HT1080 (cell line): ENCODE measurements around the gene THEMIS. TPM values are rescaled to one million over a fixed set of nuclear protein-coding genes. Genes with fewer than 3 reads are reported as not detected.
A peak's percentile ranks its signal among the peaks of the same experiment; 100 is the strongest.
"Not testable (repeated sequence)": the region's sequence is repeated elsewhere in the genome, so short reads cannot be mapped to it uniquely, and the experiment has no call there.

Experiments
- DNase-seq: peaks from one replicate; pipeline ENCODE4 v3.0.0-alpha.2; 2015; ENCODE audit warnings: low read depth
- polyA plus RNA-seq, 2 experiments: library from polyadenylated mRNA; depleted of rRNA; stranded (reverse); fragments of >200 nt; gene quantifications; 2 replicates each; pipeline ENCODE4 v1.2.3, GENCODE V29; 2015
- total RNA-seq: library from RNA; depleted of rRNA; stranded (reverse); fragments of >200 nt; shearing (Covaris generic); gene quantifications from 2 replicates; pipeline ENCODE4 v1.2.3, GENCODE V29; 2014; rRNA removed

THEMIS gene, protein sequence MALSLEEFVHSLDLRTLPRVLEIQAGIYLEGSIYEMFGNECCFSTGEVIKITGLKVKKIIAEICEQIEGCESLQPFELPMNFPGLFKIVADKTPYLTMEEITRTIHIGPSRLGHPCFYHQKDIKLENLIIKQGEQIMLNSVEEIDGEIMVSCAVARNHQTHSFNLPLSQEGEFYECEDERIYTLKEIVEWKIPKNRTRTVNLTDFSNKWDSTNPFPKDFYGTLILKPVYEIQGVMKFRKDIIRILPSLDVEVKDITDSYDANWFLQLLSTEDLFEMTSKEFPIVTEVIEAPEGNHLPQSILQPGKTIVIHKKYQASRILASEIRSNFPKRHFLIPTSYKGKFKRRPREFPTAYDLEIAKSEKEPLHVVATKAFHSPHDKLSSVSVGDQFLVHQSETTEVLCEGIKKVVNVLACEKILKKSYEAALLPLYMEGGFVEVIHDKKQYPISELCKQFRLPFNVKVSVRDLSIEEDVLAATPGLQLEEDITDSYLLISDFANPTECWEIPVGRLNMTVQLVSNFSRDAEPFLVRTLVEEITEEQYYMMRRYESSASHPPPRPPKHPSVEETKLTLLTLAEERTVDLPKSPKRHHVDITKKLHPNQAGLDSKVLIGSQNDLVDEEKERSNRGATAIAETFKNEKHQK
- total RNA-seq, result not detected in 2 replicates
- not detected in 2 replicates for polyA plus RNA-seq (2015; cell fraction: cytosol; rRNA removed)
- polyA plus RNA-seq (2015; cell fraction: nucleus; rRNA removed), result not detected in 2 replicates

DNA sequence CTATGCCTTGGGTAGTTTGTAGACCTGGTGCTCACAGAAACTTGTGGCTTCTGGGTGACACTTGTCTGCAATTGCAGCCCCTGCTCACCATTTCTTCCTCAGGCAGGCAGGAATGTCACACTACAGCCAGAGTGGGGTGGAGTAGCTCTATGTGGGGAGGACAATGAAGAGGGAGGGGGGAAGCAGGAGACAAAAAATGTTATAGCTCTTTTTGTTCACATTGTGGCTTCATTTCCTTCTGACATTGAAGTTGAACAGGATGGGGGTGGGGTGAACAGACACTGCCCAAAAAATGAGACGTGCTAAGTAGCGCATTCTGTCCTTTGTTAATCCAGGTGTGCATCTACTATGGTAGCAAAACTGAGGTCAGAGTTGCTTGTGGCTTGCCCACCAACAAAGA, at the start of gene THEMIS:
Gene THEMIS, minus strand, starts transcription at position 124 of the 400 bp plus-strand sequence. CDS start 126 bp downstream, outside the sequence.
- no peak for DNase-seq

DNA sequence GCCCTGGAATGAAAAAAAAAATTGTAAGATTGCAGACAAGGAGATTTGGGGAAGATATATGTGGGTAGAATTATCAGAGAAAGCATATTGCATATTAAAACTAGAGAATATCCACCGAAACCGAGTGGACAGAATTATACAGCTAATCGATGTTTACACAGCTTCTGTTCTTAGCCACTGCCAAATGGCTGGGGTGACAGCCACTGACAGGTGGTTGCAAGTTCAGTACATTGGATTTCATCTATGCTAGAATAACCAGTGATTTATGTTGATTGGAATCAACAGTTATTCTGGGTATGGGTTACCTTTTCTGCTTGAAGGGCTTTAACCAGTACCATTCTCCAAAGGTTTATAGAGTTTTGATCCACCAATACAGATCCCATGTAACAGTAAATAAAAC, 48.4 kb upstream of the THEMIS start:
- DNase-seq, result no peak

DNA sequence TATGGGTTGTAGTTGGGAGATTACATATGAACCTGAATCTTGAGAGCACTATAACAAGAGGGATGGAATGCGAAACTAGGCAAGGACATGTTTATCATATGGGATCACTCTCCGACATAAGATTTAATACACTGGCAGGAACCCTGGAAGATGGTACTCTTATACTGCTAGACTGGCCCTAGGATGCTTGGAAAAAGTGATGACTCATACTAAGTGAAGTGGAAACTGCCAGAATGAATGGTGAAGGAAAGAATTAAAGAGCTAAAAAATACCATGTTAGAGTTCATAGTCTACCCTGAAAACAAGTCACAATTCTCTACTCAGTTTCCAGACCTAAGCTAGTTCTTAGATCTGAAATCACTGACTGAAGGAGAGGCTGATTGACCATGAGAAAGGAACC, 45.5 kb upstream of the THEMIS start:
- DNase-seq, result peak; percentile 11

DNA sequence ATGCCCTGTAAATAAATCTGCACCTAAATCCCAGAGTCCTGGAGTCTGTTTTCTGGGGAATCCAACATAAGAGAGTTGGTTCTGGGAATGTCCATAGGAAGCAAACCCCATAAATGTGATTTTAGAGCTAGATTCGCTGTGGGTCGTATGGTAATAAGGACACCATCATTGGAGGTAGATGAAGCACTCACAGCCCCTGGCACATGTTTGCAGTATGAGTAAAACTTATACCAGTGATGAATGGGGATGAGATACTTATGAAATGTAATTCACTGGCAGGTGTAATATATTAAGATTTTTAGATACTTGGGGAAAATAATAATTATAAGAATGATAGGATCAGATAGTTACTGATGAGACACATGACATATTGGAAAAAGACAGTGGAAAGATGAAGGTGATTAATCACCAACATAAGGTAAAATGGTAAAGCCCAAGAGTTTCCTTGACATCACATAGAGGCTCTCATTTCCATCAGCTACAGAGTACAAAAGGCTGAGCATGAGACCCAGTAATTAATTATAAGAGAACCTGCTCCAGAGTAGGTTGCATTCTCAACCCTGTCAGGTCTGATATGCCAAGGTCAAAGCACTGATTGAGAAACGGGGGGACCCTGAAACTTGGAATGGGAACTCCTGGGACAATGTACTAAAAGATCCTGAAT, 44.7 kb upstream of the THEMIS start:
- no peak for DNase-seq

DNA sequence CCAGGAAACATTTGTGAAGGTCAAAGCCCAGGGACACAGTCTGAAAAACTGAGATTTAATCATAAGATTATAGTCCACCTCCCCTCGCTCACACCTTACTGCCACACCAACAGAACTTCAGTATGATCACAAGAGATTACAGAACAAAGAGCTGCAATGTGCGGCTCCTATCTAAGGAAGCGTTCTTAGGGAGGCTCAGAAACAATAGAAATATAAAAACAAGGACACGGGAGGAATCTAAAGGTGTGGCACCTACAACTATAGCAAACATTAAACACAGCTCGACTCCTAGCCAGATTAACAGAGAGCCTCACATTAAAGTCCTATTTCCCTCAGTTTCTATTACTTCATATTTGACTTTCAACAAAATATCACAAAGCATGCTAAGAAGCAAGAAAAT, 40.4 kb upstream of the THEMIS start:
- no peak for DNase-seq

DNA sequence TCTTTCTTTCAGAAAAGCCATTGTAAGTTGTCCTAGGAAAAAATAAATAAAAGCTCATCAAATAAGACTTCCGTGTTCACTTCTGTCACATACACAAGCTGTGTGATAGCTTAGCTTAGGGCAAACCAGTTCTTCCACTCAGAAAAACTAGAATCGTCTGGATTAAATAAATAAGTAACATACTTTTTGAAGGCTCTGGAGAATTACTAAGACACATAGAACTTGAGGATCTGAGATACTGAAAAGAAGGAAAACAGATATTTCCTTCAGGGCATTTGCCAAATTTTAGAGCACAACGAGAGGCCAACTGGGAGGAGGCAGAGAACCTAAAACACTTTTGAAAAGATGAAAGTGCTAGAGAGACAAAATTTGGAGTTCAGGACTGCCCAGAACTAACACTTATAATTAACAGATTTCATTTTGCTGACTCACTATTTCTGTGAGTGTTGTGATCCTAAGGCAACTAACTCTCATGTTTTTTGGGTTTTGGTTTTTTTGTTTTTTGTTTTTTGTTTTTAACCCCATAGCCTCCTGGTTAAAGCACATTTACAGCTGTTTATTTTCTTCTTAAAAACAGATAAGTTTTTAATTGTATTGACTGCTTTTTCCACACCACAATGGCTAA, 38.7 kb upstream of the THEMIS start:
- DNase-seq, result no peak

DNA sequence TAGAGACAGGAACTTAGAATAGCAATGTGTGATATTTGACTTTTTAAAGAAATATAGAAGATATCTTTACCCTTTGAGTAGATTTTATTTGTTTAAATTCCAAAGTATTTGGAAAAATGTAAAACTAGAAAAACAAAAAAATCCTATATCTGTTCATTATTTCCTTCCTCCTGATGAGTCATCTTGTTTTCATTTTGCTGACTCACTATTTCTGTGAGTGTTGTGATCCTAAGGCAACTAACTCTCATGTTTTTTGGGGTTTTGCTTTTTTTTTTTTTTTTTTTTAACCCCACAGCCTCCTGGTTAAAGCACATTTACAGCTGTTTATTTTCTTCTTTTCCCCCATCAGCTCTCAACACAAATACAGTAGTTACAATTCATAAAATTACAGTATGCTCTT, 37.8 kb upstream of the THEMIS start:
- peak; percentile 65 for DNase-seq

DNA sequence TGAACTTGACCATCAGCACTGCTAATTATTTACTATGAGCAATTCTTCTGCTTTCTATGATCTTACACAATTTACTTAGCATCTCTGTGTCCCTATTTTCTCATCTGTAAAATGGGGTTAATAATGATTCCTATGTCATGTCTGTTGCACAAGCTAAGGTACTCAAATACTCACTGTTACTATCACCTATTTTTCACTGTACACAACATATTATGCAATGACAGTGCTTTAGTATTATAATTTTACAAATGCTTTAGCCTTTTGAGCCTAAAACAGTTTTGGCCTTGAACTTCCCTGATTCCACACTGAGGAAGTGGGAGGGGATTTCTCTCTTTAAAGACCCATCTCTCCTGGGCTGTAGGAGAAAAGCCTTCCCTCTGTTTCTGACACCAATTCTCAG, 36.9 kb upstream of the THEMIS start:
- DNase-seq, result no peak

DNA sequence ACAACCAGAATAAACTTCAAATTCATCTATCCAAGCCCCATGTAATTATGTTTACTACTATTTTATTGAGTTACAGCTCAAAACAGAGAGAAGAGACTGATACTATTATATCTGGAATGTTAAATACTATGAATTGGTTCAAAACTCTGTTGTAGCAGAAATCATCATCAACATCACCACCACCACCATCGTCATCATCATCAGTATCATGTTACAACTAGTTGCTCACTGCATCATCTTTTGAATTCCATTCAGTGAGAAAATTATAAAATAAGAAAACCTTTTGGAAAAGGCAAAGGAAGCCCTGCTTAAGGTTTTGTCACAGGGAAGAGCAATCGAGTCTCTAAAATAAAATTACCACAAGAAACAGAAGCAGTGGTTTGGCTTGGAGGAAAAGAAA, 36.2 kb upstream of the THEMIS start:
- no peak for DNase-seq

DNA sequence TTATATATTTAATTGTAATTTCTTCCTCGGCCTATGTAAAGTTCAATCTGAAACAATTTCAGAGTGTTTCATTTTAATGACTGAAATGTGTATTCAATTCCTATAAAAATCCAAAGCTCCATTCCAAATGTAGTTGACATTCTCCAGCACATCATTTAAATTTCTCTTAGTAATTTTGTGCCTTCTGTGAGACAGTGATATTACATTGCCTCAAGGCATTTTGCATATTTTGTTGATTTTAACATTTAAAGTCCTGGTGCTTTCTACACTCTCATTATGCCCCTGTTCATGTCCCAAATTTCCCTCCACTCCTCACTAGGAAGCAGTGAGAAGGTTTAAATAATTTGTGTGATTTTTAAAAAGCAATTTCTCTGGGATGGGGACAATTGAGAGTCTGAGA, 34.1 kb upstream of the THEMIS start:
- no peak for DNase-seq

DNA sequence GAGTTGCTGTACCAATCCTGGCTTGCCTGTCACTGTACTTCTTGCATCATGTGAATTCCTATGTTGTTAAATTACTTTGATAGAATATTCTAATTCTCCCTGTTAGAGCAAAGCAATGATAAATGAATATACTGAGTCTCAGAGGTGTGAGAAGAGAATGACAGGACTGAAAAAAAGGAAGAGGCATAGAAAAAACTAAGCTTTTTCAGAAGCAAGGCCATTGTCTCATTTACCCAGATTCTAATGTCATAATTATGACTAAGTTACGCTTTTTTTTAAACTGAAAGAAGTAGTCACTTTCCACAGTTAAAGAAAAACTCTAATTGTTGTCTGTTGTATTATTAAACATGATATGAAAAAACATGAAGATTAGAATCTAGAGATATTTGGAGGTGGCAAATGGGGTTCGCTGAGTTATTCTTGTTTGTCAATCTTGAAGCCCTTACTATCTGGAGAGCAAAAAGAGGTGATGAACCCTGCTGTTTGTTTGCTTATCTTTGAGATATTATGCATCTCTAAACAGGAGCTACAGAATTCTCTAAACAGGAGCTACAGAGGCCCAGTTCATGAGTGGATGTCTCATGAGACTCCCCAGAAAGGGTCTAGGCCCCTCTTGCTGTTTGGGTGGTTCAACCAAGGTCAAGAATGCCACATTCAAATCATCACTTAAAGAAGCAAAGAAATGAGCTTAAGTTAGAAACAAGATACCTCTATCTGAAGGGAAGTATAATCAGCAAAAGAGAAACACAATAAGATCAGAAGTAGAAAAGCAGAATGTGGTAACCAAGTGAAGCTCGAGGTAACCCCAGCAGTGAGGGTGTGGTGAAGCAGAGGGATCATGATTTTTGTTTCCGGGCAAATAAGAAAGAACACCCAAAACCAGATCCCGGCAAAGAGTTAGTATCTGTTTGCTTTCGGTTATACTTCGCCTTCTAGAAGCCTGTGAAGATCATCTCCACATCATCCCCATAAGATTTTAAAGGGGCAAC, 33.3 kb upstream of the THEMIS start:
- DNase-seq, result no peak

DNA sequence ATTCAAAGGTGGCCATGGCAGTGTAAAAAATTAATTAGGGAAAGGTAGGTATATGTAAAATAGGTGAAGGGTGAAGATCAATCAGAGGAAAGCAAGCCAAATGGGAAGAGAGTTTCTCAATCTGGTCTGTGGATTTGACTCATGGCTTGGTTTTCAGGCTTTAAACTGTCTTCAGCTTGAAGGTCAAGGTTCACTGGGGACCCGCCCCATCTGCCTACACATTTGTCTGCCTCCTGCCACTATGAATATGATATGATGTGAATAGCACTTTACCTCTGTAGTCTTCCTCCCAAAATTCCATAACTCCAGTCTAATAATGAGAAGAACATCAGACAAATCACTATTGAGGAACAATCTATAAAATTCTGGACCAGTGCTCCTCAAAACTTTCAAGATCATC, 32.3 kb upstream of the THEMIS start:
- DNase-seq, result no peak

DNA sequence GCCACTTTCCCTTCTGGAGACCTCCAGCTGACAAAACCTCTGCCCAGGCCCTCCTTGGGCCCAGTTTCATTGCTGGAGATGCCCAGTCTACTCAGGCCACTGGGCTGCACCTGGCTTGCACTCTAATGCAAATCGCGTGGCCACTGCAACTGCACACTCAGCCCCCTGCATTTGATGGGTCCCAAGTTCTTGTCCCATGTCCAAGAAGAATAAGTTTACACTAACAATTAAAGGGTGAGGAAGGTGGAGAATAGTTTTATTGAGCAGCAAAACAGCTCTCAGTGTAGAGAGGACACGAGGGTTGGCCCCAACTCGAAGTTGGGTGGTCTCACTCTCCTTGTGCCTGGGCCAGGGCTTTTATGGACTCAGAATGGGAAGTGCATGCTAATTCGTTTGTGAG, 31.9 kb upstream of the THEMIS start:
- no peak for DNase-seq

DNA sequence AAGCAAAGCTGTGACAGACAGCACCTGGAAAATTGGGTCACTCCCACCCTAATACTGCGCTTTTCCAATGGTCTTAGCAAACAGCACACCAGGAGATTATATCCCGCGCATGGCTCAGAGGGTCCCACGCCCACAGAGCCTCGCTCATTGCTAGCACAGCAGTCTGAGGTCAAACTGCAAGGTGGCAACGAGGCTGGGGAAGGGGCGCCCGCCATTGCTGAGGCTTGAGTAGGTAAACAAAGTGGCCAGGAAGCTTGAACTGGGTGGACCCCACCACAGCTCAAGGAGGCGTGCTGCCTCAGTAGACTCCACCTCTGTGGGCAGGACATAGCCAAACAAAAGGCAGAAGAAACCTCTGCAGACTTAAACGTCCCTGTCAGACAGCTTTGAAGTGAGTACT, 25.6 kb upstream of the THEMIS start:
- not testable (repeated sequence) for DNase-seq

DNA sequence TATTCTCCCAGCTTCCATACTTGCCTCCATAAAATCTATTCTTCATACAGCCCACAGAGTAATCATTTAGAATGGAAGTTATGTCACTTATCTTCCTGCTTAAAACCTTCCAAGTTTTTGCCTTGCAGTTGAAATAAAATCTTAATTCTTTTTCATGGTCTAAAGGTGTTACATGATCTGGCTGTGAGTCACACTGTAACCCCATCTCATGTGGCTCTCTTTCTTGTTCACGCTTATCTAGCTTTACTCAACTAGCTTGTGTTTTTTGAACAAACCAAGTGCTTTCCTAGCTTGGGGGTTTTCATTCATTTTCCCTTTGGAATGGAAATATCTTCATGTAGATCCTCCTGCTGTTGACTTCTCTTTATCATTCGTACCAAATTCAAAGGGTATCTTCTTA, 23.6 kb upstream of the THEMIS start:
- peak; percentile 31 for DNase-seq

DNA sequence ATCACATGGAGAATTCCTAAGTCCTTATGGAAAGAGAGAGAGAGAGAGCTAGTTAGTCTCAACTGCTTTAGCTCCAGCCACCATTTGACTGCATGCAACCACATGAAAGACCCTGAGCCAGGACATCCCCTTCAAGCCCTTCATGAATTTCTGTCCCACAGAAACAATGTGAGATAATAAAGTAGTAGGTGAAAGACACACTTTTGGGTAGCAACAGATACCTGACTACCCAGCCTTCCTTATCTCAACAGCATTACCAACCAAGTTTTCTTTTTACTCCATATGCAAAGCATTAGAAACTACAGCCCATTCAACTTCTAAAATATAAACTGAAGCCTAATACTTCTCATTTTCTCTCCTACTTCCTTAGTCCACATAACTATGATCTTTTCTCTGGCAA, 23.2 kb upstream of the THEMIS start:
- no peak for DNase-seq

DNA sequence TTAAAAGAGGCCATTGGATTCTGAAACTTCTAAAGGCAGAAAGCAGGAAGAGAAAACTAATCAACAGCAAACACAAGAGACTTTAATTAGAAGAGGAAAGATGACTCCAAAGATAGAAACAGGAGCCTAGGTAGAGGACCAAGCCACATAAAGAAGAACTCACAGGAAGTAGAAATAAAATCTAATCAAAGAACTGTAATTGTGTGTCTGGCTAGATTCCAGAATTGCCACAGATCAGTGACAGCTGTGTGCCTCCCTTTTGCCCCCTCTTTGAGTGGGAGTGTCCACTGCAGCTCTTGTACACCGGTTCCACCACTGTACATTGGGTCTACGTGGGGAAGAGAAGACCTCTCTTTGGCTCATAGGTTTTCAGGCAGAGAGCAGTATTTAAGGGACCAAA, 22.3 kb upstream of the THEMIS start:
- no peak for DNase-seq

DNA sequence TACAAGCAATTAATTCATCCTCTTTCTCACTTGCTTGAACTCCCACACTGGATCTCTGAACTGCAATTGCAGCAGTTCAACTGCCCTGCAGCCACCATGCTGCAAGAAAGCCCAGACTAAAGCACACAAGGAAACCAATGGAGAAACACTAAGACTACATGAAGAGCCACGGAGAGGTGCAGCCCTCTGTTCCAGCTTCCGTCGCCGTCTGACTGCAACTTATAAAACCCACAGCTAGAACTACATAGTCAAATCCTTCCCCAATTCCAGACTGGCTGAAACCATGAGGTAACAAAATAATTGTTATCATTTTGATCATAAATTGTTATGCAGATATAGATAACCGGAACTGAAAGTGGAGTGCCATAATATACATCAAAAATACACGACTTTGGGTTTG, 21.1 kb upstream of the THEMIS start:
- no peak for DNase-seq

DNA sequence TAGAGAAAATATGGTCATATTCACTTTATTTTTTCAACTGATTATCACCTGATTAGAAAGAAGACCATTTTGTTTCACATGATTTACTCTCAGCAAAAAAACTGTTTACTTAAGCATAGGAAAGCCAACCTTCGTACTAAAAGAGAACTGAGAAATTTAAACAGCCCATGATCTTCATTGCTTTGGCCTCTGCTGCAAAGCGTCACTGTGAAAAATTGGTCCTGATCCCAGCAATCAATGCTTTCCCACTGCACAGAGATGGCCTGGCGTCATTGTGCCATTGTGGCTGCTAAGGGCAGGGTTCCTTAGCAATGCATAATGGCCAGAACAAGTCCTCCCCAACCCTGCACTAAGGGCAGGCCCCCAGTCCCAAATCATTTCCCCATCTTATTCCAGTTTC, 19.9 kb upstream of the THEMIS start:
- no peak for DNase-seq
